ENCODE measurements around the gene STK17A.

The STK17A gene

GRCh38 chr7:43557831-43558495 is 24.9 kb upstream of the STK17A start:
- TF ChIP-seq GATA3 (IDR thresholded peaks at IDR 0.05; ENCODE audit: low read depth, low read length) (no peak), GATA2 (IDR thresholded peaks at IDR 0.05; ENCODE audit: low read depth, low read length) (no peak)

GRCh38 chr7:43559171-43559945 is 23.6 kb upstream of the STK17A start:
- TF ChIP-seq GATA3 (IDR thresholded peaks at IDR 0.05; ENCODE audit: low read depth, low read length): no peak

- TF ChIP-seq GATA2 (IDR thresholded peaks at IDR 0.05; ENCODE audit: low read depth, low read length) (no peak), GATA3 (IDR thresholded peaks at IDR 0.05; ENCODE audit: low read depth, low read length) (no peak)
Observed at GRCh38 chr7:43559946-43560335, 23.0 kb upstream of the STK17A start.

GRCh38 chr7:43560742-43561330 is 22.1 kb upstream of the STK17A start:
- TF ChIP-seq GATA3 (IDR thresholded peaks at IDR 0.05; ENCODE audit: low read depth, low read length) (no peak), GATA2 (IDR thresholded peaks at IDR 0.05; ENCODE audit: low read depth, low read length) (no peak)

GRCh38 chr7:43562383-43562782 is 20.5 kb upstream of the STK17A start:
- no peak for TF ChIP-seq GATA3 (IDR thresholded peaks at IDR 0.05; ENCODE audit: low read depth, low read length)
- no peak for TF ChIP-seq GATA2 (IDR thresholded peaks at IDR 0.05; ENCODE audit: low read depth, low read length)

- TF ChIP-seq GATA2 (IDR thresholded peaks at IDR 0.05; ENCODE audit: low read depth, low read length) (no peak), GATA3 (IDR thresholded peaks at IDR 0.05; ENCODE audit: low read depth, low read length) (no peak)
Observed at GRCh38 chr7:43565786-43566185, 17.1 kb upstream of the STK17A start.

GRCh38 chr7:43568529-43568928 is 14.4 kb upstream of the STK17A start:
- TF ChIP-seq GATA3 (IDR thresholded peaks at IDR 0.05; ENCODE audit: low read depth, low read length) (no peak), GATA2 (IDR thresholded peaks at IDR 0.05; ENCODE audit: low read depth, low read length) (no peak)

- TF ChIP-seq GATA2 (IDR thresholded peaks at IDR 0.05; ENCODE audit: low read depth, low read length) (no peak), GATA3 (IDR thresholded peaks at IDR 0.05; ENCODE audit: low read depth, low read length) (no peak)
Observed at GRCh38 chr7:43569424-43569823, 13.5 kb upstream of the STK17A start.

- TF ChIP-seq GATA3 (IDR thresholded peaks at IDR 0.05; ENCODE audit: low read depth, low read length) (no peak), GATA2 (IDR thresholded peaks at IDR 0.05; ENCODE audit: low read depth, low read length) (no peak)
Observed at GRCh38 chr7:43570688-43571365, 12.1 kb upstream of the STK17A start.

- TF ChIP-seq GATA2 (IDR thresholded peaks at IDR 0.05; ENCODE audit: low read depth, low read length) (no peak), GATA3 (IDR thresholded peaks at IDR 0.05; ENCODE audit: low read depth, low read length) (no peak)
Observed at GRCh38 chr7:43572516-43573049, 10.3 kb upstream of the STK17A start.

GRCh38 chr7:43575506-43575905 is 7.4 kb upstream of the STK17A start:
- no peak for TF ChIP-seq GATA3 (IDR thresholded peaks at IDR 0.05; ENCODE audit: low read depth, low read length)
- TF ChIP-seq GATA2 (IDR thresholded peaks at IDR 0.05; ENCODE audit: low read depth, low read length): no peak

GRCh38 chr7:43576241-43576640 is 6.7 kb upstream of the STK17A start:
- no peak for TF ChIP-seq GATA2 (IDR thresholded peaks at IDR 0.05; ENCODE audit: low read depth, low read length)
- no peak for TF ChIP-seq GATA3 (IDR thresholded peaks at IDR 0.05; ENCODE audit: low read depth, low read length)

GRCh38 chr7:43577485-43577951 is 5.4 kb upstream of the STK17A start:
- TF ChIP-seq GATA3 (IDR thresholded peaks at IDR 0.05; ENCODE audit: low read depth, low read length): no peak
- TF ChIP-seq GATA2 (IDR thresholded peaks at IDR 0.05; ENCODE audit: low read depth, low read length): no peak

All from SH-SY5Y (cell line).